ENCODE results near the gene NUDT12.

NUDT12 gene

GRCh38 chr5:103562453-103563157, at the start of gene NUDT12:
Gene NUDT12 (minus strand): TSS chr5:103562789. CDS start chr5:103560248, 2,541 bp downstream.
- DNase-seq (ENCODE audit: low read depth), result peak; percentile 24

- DNase-seq (ENCODE audit: low read depth), result no peak
Observed at GRCh38 chr5:103607346-103607745, 44.8 kb upstream of the NUDT12 start.

- no peak for DNase-seq (ENCODE audit: low read depth)
Observed at GRCh38 chr5:103605277-103605676, 42.7 kb upstream of the NUDT12 start.

- no peak for DNase-seq (ENCODE audit: low read depth)
Observed at GRCh38 chr5:103602438-103602837, 39.8 kb upstream of the NUDT12 start.

- no peak for DNase-seq (ENCODE audit: low read depth)
Observed at GRCh38 chr5:103601314-103601713, 38.7 kb upstream of the NUDT12 start.

GRCh38 chr5:103600086-103600485, 37.5 kb upstream of the NUDT12 start:
- no peak for DNase-seq (ENCODE audit: low read depth)

GRCh38 chr5:103598997-103599566, 36.5 kb upstream of the NUDT12 start:
- no peak for DNase-seq (ENCODE audit: low read depth)

- no peak for DNase-seq (ENCODE audit: low read depth)
Observed at GRCh38 chr5:103590221-103590620, 27.6 kb upstream of the NUDT12 start.

- DNase-seq (ENCODE audit: low read depth), result no peak
Observed at GRCh38 chr5:103589776-103590175, 27.2 kb upstream of the NUDT12 start.

GRCh38 chr5:103589357-103589756, 26.8 kb upstream of the NUDT12 start:
- no peak for DNase-seq (ENCODE audit: low read depth)

GRCh38 chr5:103587185-103587748, 24.7 kb upstream of the NUDT12 start:
- no peak for DNase-seq (ENCODE audit: low read depth)

- DNase-seq (ENCODE audit: low read depth), result no peak
Observed at GRCh38 chr5:103582364-103582763, 19.8 kb upstream of the NUDT12 start.

GRCh38 chr5:103573411-103573810, 10.8 kb upstream of the NUDT12 start:
- DNase-seq (ENCODE audit: low read depth), result no peak

- no peak for DNase-seq (ENCODE audit: low read depth)
Observed at GRCh38 chr5:103572454-103572853, 9.9 kb upstream of the NUDT12 start.

GRCh38 chr5:103571730-103572129, 9.1 kb upstream of the NUDT12 start:
- DNase-seq (ENCODE audit: low read depth), result no peak

- no peak for DNase-seq (ENCODE audit: low read depth)
Observed at GRCh38 chr5:103569313-103570060, 6.9 kb upstream of the NUDT12 start.

- no peak for DNase-seq (ENCODE audit: low read depth)
Observed at GRCh38 chr5:103565719-103566118, 3.1 kb upstream of the NUDT12 start.

- no peak for DNase-seq (ENCODE audit: low read depth)
Observed at GRCh38 chr5:103561685-103562452, 720 bp downstream of the NUDT12 start.

- no peak for DNase-seq (ENCODE audit: low read depth)
Observed at GRCh38 chr5:103560826-103561225, 1.8 kb downstream of the NUDT12 start.

GRCh38 chr5:103546858-103547257, 15.7 kb downstream of the NUDT12 start:
- no peak for DNase-seq (ENCODE audit: low read depth)

- DNase-seq (ENCODE audit: low read depth), result no peak
Observed at GRCh38 chr5:103542441-103542840, 20.1 kb downstream of the NUDT12 start.

- DNase-seq (ENCODE audit: low read depth), result no peak
Observed at GRCh38 chr5:103541569-103541968, 21.0 kb downstream of the NUDT12 start.
